Globus pallidus (tissue), 1 donor: ENCODE data around the gene STRBP.
"Not testable (repeated sequence)": the region's sequence is repeated elsewhere in the genome, so short reads cannot be mapped to it uniquely, and the experiment has no call there.

Experiments
- DNase-seq: peaks from one replicate; pipeline ENCODE4 v3.0.0-alpha.2; 2015; ENCODE audit warnings: low spot score

STRBP gene

GRCh38 chr9:123191680-123192079 lies 76.7 kb downstream of the STRBP start:
- no peak for DNase-seq

GRCh38 chr9:123191260-123191659 lies 77.1 kb downstream of the STRBP start:
- no peak for DNase-seq

GRCh38 chr9:123187131-123187530 lies 81.3 kb downstream of the STRBP start:
- no peak for DNase-seq

GRCh38 chr9:123186029-123186428 lies 82.4 kb downstream of the STRBP start:
- not testable (repeated sequence) for DNase-seq

- no peak for DNase-seq
Observed at GRCh38 chr9:123176949-123177348, 91.4 kb downstream of the STRBP start.

- no peak for DNase-seq
Observed at GRCh38 chr9:123175854-123176629, 92.3 kb downstream of the STRBP start.

- no peak for DNase-seq
Observed at GRCh38 chr9:123174887-123175518, 93.4 kb downstream of the STRBP start.

- DNase-seq = no peak
Observed at GRCh38 chr9:123174079-123174478, 94.3 kb downstream of the STRBP start.

GRCh38 chr9:123169926-123170325 lies 98.5 kb downstream of the STRBP start:
- no peak for DNase-seq

- no peak for DNase-seq
Observed at GRCh38 chr9:123168586-123168985, 99.8 kb downstream of the STRBP start.

- no peak for DNase-seq
Observed at GRCh38 chr9:123167474-123167873, 100.9 kb downstream of the STRBP start.

GRCh38 chr9:123165813-123166212 lies 102.6 kb downstream of the STRBP start:
- DNase-seq = no peak

- DNase-seq = no peak
Observed at GRCh38 chr9:123164285-123164684, 104.1 kb downstream of the STRBP start.

GRCh38 chr9:123162791-123163345 lies 105.5 kb downstream of the STRBP start:
- no peak for DNase-seq

GRCh38 chr9:123162360-123162759 lies 106.0 kb downstream of the STRBP start:
- no peak for DNase-seq

GRCh38 chr9:123157221-123157620 lies 111.2 kb downstream of the STRBP start:
- DNase-seq = no peak

- no peak for DNase-seq
Observed at GRCh38 chr9:123150708-123151503, 117.5 kb downstream of the STRBP start.

- no peak for DNase-seq
Observed at GRCh38 chr9:123149067-123149466, 119.3 kb downstream of the STRBP start.

- no peak for DNase-seq
Observed at GRCh38 chr9:123138163-123138562, 130.2 kb downstream of the STRBP start.

- no peak for DNase-seq
Observed at GRCh38 chr9:123135430-123135829, 133.0 kb downstream of the STRBP start.

GRCh38 chr9:123132696-123133095 lies 135.7 kb downstream of the STRBP start:
- DNase-seq = no peak

- DNase-seq = no peak
Observed at GRCh38 chr9:123131993-123132392, 136.4 kb downstream of the STRBP start.

- no peak for DNase-seq
Observed at GRCh38 chr9:123131258-123131657, 137.1 kb downstream of the STRBP start.
